Purkinje cell (primary cell): Measurements from ENCODE around the gene RAB25. TPM values are rescaled to one million over a fixed set of nuclear protein-coding genes. Genes with fewer than 3 reads are reported as not detected.

Experiments used
- polyA plus RNA-seq: library from polyadenylated mRNA; unstranded; fragments of >200 nt; fragmentation: Nextera tagmentation; gene quantifications from 2 replicates; pipeline ENCODE4 v1.2.1, GENCODE V29; 2014

The RAB25 gene
- 1.9 TPM in 1 of 2 replicates, not detected in the other for polyA plus RNA-seq

DNA sequence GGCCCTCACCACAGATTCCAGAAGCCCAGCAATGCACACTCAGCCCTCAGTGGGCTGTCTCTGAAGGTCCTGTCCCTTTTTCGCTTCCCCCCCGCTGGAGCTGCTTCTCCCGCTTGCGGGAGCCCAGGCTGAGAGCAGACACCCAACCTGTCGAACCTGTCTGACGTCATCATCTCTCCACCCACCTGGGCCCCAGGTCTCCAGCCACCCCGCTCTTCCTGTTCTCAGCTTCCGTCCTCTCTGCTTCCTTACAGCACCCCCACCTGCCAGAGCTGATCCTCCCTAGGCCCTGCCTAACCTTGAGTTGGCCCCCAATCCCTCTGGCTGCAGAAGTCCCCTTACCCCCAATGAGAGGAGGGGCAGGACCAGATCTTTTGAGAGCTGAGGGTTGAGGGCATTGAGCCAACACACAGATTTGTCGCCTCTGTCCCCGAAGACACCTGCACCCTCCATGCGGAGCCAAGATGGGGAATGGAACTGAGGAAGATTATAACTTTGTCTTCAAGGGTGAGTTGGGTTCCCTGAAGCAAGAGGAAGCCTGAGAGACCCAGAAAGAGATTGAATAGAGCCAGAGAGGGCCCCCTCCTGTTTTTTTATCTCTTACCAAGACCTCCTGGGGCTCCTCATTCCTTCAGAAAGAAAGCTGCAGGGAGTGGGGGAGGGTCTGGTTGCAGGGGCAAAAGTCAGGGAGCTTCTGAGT is at the start of gene RAB25:
TSS of gene RAB25 (plus strand) at position 224 of the 700 bp plus-strand sequence. CDS start at position 465, 241 bp downstream.

DNA sequence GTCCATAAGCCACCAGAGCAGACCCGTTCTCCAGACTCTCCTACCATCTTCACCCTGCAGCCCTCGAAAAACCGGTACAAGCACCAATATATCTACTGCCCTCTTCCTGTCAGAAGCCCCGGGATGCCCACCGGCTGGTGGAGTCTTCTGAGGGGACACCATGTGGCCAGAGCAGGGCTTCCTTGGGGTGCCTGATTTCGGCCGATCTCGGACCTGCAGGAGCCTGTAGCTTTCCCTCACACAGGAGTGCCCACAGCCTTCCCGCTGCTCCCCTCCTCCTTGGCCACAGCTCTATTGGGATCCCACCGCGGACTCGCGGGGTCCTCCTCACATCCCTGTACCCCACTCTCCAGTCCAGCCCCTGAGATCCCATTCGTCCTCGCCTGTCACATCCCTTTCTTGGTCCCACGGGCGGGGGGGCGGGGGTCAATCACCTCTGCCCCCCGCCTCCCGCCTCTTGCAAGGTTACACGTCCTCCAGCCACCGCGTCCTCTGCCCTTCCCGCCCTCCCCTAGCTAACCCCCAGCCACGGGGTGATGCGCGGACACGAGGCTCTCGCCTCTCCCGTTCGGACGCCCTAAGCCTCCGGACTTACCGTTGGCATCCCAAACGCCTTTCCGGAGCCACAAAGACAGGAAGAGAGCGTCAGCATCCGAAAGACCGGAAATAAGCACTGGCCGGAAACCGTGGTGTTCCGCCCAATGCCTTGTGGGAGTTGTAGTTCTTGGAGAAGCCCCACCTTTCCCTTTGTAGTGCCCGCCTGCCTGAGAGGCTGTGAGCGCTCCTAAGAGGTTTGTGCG is 40.5 kb upstream of the RAB25 start, which contains the start of gene SSR2:
TSS of gene SSR2 (minus strand) at position 659 of the 800 bp plus-strand sequence. CDS start 784 bp downstream, outside the sequence.

DNA sequence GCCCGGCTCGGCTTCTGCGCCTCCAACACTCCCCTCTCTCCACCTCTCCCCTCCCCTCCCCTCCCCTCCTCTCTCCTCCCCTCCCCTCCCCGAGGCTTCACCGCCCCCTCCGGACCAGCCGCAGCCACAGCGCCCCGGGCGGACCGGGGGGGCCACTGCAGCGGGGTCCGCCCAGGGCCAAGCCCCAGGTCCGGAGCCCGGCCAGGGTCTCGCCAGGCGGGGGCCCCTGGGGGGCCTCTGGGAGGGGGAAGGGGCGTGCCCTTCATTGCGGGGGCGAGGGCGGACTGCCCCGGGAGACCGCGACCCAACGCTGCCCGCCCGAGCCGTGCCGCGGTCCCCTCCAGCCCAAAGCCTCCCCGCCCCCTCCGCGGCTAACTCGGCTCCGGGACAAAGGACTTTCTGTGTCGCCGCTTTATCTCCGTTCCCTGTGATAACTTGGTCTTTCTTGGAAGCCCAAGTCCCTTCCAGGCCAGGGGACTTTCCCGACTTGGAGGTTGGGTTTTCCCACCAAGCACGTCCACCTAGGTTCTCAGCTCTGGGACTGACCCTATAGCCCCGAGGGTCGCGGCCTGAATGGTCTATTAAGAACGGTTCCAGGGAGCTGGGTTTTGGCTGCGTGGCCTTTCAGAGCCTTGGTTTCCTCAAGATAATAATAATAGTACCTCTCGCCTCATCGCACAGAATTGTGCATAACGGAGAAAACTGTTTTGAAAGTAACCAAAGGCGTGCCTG is 7.0 kb upstream of the RAB25 start, which contains the start of gene UBQLN4:
TSS of gene UBQLN4 (minus strand) at position 31 of the 732 bp plus-strand sequence. CDS start 97 bp downstream, outside the sequence.

DNA sequence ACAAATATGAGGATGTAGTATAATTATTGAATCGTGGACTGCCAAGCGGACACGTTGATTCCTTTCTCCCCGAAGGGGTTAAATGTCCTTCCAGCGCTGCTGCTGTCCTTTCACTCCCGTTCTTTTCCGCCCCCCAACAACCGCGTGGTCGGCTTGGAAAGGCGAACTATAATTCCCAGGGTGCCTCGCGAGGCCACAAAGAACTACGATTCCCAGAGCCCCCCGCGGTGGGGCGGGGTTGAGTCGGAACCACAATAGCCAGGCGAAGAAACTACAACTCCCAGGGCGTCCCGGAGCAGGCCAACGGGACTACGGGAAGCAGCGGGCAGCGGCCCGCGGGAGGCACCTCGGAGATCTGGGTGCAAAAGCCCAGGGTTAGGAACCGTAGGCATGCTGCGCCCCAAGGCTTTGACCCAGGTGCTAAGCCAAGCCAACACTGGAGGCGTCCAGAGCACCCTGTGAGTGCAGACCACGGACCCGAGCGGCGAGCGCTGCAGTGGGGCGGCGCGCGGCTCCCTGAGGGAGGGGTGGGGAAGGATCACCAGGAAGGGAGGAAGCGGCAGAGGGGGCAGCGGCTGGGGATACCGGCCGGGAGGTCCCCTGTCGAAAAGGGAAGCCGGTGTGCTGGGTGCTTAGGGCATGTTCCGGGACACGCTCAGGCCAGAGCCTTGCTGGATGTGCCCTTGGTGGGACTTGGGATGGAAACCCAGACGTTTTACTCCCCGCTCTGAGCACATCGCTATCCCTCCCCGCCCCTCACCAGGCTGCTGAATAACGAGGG is 6.3 kb upstream of the RAB25 start, which contains the start of gene LAMTOR2:
TSS of gene LAMTOR2 (plus strand) at position 283 of the 781 bp plus-strand sequence. CDS start at position 391, 108 bp downstream.

DNA sequence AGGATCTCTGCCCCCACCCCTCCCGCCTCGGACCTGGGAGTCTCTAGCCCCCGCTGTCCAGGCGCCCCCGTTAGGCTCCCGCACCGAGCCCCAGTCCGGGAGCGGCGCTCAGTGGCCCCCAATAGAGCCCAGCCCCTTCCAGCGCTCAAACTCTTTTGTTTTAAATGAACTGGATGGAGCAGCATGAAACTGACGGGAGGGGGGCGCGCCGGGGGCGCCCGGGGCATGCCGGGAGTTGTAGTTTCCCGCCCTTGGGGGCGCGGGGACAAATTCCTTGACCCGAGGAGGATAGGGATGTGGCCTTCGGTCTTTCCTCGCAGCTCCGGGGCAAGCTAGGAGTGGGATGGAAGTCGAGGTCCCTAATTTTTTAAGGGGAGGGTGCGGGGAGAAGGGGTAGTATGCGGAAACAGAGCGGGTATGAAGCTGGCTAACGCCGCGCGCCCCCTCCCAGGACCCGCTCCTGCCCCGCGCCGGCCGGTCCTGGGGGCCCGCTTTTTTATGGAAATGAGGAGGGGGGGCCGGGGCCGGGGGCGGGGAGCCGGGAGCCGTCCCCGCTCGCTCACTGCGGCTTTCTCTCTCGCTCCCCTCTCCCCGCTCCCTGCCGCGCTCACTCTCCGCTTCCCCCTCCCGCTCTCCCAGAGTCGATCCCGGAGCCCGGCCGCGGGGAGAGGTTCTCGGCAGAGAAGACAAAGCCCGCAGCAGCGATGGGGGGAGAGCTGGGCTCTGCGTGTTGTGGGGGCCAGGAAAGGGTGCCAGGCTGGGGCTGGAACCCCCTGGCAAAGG is 21.5 kb downstream of the RAB25 start, which contains the start of gene MEX3A:
TSS of gene MEX3A (minus strand) at position 157 of the 783 bp plus-strand sequence. CDS start 467 bp downstream, outside the sequence.

DNA sequence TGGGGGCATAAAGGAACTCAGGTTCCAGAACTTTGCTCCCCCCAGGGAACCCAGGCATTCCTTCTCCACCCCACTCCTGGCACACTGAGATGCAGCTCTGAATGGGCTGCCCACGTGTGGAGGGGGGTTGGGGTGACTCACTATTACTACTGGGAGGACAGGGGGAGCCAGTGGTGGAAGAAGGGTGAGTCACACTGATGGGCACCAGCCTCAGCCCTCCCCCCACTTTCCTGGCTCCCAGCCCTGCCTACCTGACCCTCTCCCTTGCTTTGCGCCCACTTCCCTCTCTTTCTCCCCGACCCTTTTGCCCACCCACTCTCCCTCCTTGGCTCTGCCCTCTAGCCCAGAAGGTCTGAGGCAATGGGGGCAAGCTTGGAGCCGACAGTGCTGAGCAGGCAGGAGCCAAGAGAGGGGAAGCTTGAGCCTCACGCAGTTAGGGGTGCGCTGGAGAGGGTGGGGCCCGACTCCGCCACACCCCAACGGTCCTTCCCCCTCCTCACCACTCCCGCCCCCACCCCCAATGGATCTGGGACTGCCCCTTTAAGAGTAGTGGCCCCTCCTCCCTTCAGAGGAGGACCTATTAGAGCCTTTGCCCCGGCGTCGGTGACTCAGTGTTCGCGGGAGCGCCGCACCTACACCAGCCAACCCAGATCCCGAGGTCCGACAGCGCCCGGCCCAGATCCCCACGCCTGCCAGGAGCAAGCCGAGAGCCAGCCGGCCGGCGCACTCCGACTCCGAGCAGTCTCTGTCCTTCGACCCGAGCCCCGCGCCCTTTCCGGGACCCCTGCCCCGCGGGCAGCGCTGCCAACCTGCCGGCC is 53.4 kb downstream of the RAB25 start, which contains the start of gene LMNA:
TSS of gene LMNA (plus strand) at position 611 of the 818 bp plus-strand sequence. CDS start 208 bp downstream, outside the sequence.

Other genes starting within 250 kb of the RAB25 start
- gene GON4L, start 203.9 kb upstream of the RAB25 start, polyA plus RNA-seq, result 36.7 and 62.5 TPM in 2 replicates
- gene SYT11, start 201.6 kb upstream of the RAB25 start, polyA plus RNA-seq, result 166 and 187 TPM in 2 replicates
- gene RIT1, start 149.8 kb upstream of the RAB25 start, polyA plus RNA-seq, result 5.6 and 10.0 TPM in 2 replicates
- 21.1 and 23.4 TPM in 2 replicates for gene KHDC4, start 126.7 kb upstream of the RAB25 start, polyA plus RNA-seq
- not detected in 2 replicates for gene RXFP4, start 119.5 kb upstream of the RAB25 start, polyA plus RNA-seq
- gene ARHGEF2, start 82.6 kb upstream of the RAB25 start, polyA plus RNA-seq, result 14.2 and 16.3 TPM in 2 replicates
- 276 and 311 TPM in 2 replicates for gene SSR2, start 40.2 kb upstream of the RAB25 start, polyA plus RNA-seq
- 4.6 and 6.4 TPM in 2 replicates for gene UBQLN4, start 7.4 kb upstream of the RAB25 start, polyA plus RNA-seq
- gene LAMTOR2, start 6.4 kb upstream of the RAB25 start, polyA plus RNA-seq, result 251 and 289 TPM in 2 replicates
- gene MEX3A, start 21.3 kb downstream of the RAB25 start, polyA plus RNA-seq, result not detected in 2 replicates
- gene LMNA, start 53.6 kb downstream of the RAB25 start, polyA plus RNA-seq, result 0.99 and 2.1 TPM in 2 replicates
- 0.15 and 2.8 TPM in 2 replicates for gene SEMA4A, start 92.4 kb downstream of the RAB25 start, polyA plus RNA-seq
- gene SLC25A44, start 132.9 kb downstream of the RAB25 start, polyA plus RNA-seq, result 8.0 and 20.7 TPM in 2 replicates
- 5.2 and 18.5 TPM in 2 replicates for gene PMF1, start 151.8 kb downstream of the RAB25 start, polyA plus RNA-seq
- not detected in 2 replicates for gene BGLAP, start 181.0 kb downstream of the RAB25 start, polyA plus RNA-seq
- gene PAQR6, start 186.9 kb downstream of the RAB25 start, polyA plus RNA-seq, result 0.20 and 1.6 TPM in 2 replicates
- 1.3 and 2.2 TPM in 2 replicates for gene SMG5, start 221.7 kb downstream of the RAB25 start, polyA plus RNA-seq
- gene TMEM79, start 223.2 kb downstream of the RAB25 start, polyA plus RNA-seq, result 0.39 and 0.52 TPM in 2 replicates
- gene GLMP, start 234.5 kb downstream of the RAB25 start, polyA plus RNA-seq, result 12.5 and 19.4 TPM in 2 replicates
- not detected in 2 replicates for gene VHLL, start 238.1 kb downstream of the RAB25 start, polyA plus RNA-seq